GM19463 (cell line): ENCODE measurements around the gene CSTPP1.
"Not testable (repeated sequence)": the region's sequence is repeated elsewhere in the genome, so short reads cannot be mapped to it uniquely, and the experiment has no call there.

Experiments used
- ATAC-seq: cut with Tn5 transposase; IDR thresholded peaks from one replicate; pipeline ENCODE4 v1.9.1; 2021; ENCODE audit warnings: mild to moderate bottlenecking, moderate library complexity; ENCODE audit not compliant: unreplicated experiment

The CSTPP1 gene

DNA sequence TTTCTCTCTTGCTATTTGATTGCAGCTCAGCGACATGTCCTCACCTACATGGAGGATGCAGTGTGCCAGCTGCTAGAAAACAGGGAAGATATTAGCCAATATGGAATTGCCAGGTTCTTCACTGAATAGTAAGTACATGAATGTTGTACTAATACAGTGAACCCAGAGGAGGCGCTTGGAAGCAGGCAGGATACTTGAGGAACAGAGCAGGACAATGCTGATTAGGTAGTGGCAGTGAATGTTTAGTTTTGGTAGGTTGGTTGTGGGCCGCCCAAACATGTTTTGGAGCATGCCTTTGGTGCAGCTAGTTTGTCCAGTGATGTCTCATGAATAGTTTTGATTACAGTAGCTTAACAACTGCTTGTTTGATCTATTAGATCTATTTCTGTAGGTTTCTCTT lies 50.6 kb downstream of the CSTPP1 start:
- no peak for ATAC-seq

DNA sequence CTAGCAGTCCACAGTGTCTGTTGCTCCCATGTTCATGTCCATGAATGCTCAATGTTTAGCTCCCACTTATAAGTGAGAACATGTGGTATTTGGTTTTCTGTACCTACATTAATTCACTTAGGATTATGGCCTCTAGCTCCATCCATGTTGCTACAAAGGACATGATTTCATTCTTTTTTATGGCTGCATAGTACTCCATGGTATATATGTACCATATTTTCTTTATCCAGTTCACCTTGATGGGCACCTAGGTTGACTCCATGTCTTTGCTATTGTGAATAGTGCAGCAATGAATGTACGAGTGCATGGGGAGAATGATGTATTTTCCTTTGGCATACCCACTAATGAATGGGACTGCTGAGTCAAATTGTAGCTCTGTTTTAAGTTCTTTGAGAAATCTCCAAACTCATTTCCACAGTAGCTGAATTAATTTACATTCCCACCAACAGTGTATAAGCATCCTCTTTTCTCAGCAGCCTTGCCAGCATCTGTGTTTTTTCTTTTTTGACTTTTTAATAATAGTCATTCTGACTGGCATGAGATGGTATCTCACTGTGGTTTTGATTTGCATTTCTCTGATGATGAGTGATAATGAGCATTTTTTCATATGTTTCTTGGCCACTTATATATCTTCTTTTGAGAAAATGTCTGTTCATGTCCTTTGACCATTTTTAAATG lies 53.4 kb downstream of the CSTPP1 start:
- ATAC-seq = not testable (repeated sequence)

DNA sequence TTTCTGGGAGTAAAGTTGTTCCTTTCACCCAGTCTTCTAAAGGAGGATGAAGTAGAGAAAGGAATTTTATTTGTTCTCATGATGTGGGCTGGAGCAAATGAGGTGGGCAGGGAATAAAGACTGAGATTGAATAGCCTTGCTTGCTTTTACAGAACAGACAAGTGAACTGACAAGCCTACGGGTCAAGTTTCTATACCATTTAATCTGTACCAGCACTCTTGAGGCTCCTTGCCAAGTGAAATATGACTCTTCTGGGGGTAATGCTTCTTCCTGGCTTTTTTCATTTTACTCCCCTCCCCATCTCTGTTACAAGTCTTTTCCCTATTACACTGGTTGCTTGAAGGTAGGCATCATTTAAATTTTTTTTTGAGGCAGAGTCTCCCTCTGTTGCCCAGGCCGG lies 54.8 kb downstream of the CSTPP1 start:
- no peak for ATAC-seq

DNA sequence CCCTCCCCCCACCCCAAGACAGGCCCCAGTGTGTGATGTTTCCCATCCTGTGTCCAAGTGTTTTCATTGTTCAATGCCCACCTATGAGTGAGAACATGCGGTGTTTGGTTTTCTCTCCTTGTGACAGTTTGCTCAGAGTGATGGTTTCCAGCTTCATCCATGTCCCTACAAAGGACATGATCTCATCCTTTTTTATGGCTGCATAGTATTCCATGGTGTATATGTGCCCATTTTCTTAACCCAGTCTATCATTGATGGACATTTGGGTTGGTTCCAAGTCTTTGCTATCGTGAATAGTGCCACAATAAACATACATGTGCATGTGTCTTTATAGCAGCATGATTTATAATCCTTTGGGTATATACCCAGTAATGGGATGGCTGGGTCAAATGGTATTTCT lies 55.8 kb downstream of the CSTPP1 start:
- ATAC-seq = not testable (repeated sequence)

DNA sequence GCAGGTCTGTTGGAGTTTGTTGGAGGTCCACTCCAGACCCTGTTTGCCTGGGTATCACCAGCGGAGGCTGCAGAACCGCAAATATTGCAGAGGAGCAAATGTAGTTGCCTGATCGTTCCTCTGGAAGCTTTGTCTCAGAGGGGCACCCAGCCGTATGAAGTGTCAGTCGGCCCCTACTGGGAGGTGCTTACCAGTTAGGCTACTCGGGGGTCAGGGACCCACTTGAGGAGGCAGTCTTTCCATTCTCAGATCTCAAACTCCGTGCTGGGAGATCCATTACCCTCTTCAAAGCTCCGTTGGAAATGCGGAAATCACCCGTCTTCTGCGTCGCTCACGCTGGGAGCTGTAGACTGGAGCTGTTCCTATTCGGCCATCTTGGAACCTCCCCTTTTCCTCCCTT lies 61.2 kb downstream of the CSTPP1 start:
- ATAC-seq = not testable (repeated sequence)

DNA sequence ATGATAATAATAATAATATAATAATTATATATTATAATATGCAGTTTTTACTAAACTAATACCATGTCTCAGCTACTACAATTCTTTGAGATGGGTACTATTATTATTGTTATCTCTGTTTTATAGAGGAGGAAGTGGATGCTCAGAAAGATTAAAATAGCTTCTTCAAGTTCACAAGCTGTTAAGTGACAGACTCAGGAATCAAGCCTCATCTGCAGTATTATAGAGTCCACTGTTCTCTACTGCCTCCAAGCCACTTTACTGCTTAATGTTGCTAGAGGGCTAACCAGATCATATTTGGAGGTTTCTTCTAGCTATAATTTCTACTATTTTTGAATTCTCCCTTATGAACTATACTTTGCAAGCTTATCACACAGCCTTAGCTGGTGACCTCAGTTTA lies 62.7 kb downstream of the CSTPP1 start:
- ATAC-seq = no peak

DNA sequence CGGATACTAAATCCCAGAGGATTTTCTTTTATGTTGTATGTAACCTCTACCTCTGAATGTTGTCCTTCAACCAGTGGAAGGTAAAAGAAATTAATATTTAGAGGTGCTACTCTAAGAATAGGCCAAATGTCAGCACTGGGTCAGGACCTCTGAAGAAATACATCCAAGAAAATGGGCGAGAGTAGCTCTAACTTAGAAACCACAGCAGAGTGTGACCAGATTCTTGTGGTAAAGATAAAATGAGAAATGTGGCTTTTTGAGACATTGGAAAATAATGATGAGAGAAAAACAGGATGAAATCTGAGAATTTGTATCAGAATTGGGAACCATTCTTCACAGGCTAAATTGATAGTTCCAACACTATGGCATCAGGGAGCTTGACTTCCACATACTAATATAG lies 63.5 kb downstream of the CSTPP1 start:
- no peak for ATAC-seq

DNA sequence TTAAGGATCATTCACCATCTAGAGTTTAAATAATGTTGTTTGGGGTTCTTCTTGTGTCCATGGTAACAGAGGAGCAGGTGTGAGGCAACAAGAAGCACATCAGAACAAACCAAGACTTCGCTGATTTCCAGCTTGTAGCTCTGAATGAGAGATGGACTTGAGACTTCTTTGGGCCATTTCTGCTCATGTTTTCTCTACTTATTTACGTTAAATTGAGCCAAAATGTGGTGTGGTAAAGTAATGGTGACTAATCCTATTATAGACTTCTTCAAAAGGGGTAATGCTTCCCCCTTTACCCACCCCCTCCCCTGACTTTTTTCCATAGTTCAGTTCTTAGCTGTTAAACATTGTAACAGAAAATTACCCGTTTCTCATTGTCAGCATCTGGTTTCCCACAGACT lies 65.2 kb downstream of the CSTPP1 start:
- no peak for ATAC-seq

DNA sequence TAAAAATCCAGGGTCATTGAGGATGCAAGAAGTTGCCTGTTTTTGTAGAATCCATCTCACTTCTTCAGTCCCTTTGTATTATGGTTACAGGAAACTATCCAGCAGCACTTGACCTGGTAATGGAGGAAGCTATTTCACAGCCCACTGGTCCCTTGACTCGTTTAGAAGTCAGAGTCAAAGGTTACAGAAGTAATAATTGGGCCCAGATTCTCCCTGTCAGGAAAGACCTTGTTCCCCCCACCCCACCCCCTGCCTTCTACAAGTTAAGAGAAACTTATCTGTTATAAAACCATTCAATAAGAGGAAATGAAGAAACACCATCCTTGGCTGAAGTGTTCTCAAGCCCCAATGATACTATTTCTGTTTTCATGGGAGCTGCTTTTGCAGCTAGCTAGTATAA lies 65.8 kb downstream of the CSTPP1 start:
- no peak for ATAC-seq

DNA sequence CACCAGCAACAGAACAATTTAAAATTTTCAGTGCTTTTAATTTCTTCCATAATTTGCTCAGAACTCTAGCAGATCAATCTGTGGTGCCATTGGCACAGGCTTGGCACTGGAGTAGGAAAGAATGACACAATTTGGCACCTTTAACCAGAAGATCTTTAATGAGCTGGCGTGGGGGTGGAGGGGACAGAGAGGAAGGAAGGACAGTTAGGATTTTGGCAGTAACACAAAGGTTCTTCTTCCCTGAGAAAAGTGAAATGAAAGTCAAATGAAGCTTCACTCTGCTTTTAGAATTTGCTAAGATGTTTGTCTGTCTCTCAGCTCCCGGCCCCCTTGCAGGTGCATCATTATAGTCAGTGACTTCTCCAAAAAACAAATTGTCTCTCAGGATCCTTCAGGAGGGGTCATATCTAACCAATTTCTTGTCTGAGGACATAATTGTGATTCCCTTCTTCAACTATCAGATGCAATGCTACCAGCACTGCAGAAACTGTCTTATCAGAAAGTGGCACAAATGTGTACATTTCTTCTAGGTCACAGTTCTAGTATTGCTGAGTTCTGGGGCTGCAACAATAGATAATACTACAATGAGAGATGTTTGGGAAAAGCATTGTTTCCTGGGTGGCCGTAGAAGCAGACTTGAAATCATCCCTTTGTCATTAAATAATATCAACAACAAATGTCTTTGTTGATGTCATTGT lies 66.8 kb downstream of the CSTPP1 start:
- no peak for ATAC-seq

DNA sequence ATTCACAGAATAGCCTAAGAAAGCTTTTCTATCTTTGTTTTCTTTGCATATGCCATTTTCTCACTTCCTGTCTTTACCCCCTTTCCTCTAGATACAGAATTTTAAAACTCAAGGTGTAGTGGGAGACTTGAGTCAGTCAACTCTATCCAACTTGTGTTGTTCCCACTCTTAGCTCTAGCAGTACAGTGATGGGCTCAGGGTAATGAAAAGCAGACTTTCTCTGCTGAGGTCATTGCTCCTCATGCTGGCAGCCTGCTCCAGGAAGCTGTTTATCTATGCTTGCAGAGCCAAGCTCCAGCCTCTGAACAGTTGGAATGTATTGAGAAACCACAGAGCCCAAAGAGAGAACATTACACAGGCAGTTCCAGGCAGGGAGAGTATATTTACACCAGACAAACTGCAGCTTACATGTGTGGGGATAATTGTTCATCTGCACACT lies 68.1 kb downstream of the CSTPP1 start:
- no peak for ATAC-seq

DNA sequence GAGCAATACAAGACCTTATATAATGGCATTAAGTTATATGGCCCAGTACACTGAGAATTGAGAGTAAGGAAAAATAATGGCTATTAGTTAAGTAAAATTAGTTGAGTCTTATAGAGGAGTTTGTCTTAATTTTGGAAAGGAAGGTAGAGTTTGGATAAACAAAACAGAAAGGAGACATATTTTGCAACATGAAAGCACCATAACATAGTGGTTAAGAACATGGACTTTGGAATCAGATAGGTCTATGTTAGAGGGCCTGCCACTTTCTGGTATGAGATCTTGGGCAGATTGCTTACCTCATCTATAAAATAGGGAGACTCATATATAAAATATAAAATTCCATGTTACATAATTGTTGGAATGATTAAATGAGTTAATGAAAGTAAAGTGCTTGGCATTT lies 68.9 kb downstream of the CSTPP1 start:
- no peak for ATAC-seq

DNA sequence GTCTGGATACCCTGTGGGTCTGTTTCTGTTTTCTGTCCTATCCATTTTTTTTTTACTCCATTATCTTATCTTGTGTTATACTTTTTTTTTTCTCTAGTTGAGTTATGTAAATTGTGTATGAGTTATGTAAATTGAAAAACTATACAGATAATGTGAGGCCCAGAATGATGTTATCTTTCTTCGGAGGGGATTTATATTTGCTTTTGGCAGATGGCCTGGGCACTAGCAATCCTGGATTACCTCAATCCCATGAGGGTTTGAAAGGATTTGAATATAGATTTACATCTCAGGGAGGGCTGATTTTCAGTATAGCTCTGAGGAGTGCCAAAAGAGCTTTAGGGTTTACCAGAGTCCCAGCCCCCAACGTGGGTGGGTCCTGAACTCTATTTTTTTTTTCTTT lies 71.0 kb downstream of the CSTPP1 start:
- no peak for ATAC-seq

DNA sequence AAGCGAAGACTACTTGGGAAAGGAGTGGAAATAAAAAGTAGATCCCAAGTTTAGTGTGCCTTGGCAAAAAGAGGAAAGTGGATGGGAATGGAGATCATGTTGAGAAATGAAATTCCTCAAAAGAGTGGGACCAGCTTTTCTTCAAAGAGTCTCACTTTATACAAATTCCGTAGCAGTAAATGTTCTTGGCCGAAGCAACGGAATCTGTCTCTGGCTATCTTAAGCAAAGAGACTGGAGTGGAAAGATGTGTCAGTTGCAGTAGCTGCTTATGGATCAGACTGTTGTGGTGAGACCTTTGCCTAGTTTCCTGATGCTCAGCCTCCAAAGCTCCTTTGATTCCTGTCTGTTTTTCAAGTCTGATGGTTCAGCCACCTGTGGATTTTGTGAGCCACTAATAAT lies 73.6 kb downstream of the CSTPP1 start:
- no peak for ATAC-seq

DNA sequence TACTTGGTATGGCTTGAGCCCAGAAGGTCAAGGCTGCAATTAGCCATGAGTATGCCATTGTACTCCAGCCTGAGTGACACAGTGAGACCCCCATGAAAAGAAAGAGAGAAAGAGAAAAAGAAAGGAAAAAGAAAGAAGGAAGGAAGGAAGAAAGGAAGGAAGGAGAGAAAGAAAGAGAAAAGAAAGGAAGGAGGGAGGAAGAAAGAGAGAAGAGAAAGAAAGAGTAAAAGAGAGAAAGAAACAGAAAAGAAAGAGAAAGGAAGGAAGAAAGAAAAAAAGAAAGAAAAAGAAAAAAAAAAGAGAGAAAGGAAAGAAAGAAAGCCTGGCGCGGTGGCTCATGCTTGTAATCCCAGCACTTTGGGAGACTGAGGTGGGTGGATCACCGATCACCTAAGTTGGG lies 77.5 kb downstream of the CSTPP1 start:
- no peak for ATAC-seq

DNA sequence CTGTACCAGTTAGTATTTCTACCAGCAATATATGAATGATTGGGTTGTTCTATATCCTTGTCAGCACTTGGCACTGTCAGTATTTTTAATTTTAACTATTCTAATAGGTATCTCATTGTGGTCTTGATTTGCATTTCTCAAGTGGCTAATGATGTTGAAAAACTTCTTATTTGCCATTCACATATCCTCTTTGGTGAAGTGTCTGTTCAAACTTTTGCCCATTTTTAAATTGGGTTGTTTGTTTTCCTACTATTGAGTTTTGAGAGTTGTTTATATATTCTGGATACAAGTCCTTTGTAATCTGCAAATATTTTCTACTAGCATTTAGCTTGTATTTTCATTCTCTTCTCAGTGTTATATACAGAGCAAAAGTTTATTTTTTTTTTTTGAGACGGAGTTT lies 82.1 kb downstream of the CSTPP1 start:
- ATAC-seq = no peak

DNA sequence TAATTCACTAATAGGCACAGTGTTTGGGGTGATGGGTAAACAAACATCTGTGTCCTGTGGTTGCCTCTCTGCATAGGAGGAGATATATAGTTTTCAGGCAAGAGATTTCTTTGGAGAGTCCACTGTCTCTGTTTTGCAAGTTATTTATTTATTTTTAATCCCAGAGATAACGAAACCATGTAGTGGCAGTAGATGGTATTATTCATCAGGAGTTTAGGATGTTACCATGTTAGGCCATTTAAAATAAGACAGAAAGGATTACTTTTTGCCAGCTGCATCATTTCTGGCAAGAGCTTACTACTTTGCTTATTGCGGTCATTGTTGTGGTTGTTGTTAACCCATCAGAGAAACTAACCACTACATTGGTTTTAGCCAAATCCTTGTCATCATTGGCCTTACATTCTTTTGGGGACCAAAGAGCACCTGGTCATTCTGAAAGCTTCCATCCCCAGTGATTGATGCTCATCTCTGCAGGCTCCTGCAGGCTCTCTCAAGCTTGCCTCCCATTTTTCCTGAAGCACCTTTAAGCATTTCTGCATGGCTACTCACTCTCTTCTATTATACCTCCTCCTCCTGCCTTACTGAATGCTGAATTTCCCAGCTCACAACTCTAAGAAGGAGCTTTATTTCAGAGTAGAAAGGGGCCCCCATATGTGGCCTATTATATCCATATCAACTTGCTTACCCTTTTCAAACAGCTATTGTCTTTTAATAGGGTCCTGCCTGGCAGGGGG lies 84.4 kb downstream of the CSTPP1 start:
- no peak for ATAC-seq

DNA sequence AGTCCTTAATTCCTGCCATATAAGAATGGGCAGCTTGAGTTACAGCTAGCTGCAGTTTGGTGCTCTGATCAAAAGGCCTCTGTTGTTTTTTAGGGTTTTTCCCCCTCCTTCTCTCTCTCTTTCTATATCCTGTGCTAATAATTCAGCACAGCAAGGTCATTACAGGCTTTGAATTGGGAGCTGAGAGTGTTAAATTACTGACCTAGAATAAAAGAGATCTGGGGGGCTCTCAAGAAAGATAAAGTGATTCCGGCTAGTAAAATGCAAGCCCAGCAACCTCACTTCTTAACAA lies 84.9 kb downstream of the CSTPP1 start:
- ATAC-seq = no peak

DNA sequence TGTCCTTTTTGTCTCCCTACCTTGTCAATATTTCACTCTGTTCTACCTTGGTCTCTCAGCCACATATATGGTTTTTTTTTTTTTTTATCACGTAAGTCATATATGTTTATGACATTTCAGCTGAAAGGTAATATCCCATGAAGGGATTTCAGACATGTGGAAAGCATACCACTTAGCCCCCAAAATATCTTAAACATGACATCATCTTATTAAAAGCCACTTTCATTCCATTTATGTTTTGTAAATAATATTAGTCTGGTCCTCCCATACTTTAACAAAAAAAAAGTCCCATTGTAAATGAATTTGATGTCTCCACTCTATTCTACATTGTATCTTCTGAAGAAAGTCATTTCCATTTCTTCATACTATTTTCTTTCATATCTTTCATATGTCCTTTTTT lies 85.4 kb downstream of the CSTPP1 start:
- no peak for ATAC-seq

DNA sequence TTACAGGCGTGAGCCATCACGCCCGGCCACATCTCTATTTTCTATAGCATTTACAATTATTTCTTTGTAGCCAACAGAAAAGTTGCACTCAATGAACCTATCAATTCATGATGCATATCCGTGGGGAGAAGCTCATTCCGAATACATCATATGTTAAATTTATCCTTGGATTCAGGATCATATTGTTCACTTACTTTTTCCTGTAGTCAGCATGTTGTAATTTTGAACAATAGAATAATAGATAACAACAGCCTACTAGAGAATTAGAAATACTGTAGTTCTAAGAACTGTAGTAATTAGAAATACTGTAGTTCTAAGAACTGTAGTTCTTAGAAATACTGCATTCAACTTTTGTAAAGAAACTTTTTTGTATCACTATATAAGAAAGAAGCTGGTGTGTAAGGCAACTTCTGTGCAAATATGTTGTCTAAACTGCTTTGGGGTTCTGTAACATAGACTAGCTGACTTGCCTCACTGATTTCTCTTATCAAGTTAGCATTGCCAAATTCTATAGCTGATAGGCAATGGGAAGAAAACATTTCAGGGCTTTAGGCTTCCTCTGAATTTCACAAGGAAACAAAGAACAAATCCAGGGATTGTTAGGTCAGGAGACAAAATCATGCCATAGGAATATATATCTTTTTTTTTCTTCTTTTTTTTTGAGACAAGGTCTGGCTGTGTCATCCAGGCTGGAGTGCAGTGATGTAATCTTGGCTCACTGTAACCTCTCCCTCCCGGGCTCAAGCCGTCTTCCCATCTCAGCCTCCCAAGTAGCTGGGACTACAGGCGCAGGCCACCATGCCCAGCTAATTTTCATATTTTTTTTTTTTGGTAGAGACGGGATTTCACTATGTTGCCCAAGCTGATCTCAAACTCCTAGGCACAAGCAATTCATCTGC lies 91.9 kb downstream of the CSTPP1 start:
- ATAC-seq = no peak

DNA sequence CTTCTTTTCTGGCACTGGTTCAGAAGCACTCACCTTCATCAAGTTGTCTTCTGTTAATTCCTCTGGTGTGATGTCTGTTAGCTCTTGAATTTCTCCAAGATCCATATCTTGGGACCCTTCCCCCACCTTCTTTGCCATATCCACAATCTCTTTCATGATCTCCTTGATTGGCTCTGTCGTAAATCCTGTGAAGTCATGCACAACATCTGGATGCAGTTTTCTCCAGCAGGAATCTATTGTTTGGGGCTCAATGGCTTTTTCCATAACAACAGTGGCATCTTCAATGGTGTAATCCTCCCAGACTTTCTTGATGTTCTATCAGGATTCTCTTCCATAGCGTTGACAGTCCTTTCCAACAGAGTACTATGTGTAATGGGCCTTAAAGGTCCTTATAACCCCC lies 96.9 kb downstream of the CSTPP1 start:
- ATAC-seq = no peak
